ENCODE data around the gene OR8D1. TPM values are rescaled to one million over a fixed set of nuclear protein-coding genes. Genes with fewer than 3 reads are reported as not detected.

OR8D1 gene
- total RNA-seq: not detected

GRCh38 chr11:124313849-124314248, at the start of gene OR8D1:
TSS of gene OR8D1 (minus strand) at chr11:124313949. CDS start at chr11:124310766, 3,183 bp downstream.
- Mint-ChIP-seq H3K36me3 (ENCODE audit: insufficient read depth in 2 of 2) (no peaks in the 10 kb centered on the region), H3K4me3 (no peak within 1 kb of the TSS), H3K27me3 (ENCODE audit: low read depth) (peaks cover 14% of the 10 kb centered on the region), H3K4me1 (ENCODE audit: low read depth) (no peaks in the 10 kb centered on the region), H3K9me3 (no peaks in the 10 kb centered on the region), H3K27ac (no peak within 1 kb of the TSS)
- ATAC-seq (replicated peaks in 1 of 2) (no peak), DNase-seq (no peak)

- Mint-ChIP-seq H3K9me3 (peaks cover 0 to 4% of the 10 kb centered on the region in 2 donors), H3K4me1 (ENCODE audit: low read depth) (no peaks in the 10 kb centered on the region), H3K27ac (no peak overlapping the region), H3K27me3 (ENCODE audit: low read depth) (no peaks in the 10 kb centered on the region), H3K4me3 (no peak overlapping the region), H3K36me3 (ENCODE audit: insufficient read depth in 2 of 2) (no peaks in the 10 kb centered on the region)
- DNase-seq (no peak), ATAC-seq (replicated peaks in 1 of 2) (no peak)
Measured at GRCh38 chr11:124359566-124359965, 45.8 kb upstream of the OR8D1 start.

- no peak for ATAC-seq (replicated peaks in 1 of 2)
- no peak for DNase-seq
- no peaks in the 10 kb centered on the region for H3K4me1 Mint-ChIP-seq (ENCODE audit: low read depth)
- H3K4me3 Mint-ChIP-seq: no peak overlapping the region
- H3K27ac Mint-ChIP-seq: no peak overlapping the region
- H3K27me3 Mint-ChIP-seq (ENCODE audit: low read depth): peaks cover 5% of the 10 kb centered on the region
- H3K36me3 Mint-ChIP-seq (ENCODE audit: insufficient read depth in 2 of 2): no peaks in the 10 kb centered on the region
- peaks cover 0 to 3% of the 10 kb centered on the region in 2 donors for H3K9me3 Mint-ChIP-seq
Measured at GRCh38 chr11:124346311-124346955, 32.7 kb upstream of the OR8D1 start.

- no peak for ATAC-seq (replicated peaks in 1 of 2)
- H3K4me1 Mint-ChIP-seq (ENCODE audit: low read depth): no peaks in the 10 kb centered on the region
- H3K36me3 Mint-ChIP-seq (ENCODE audit: insufficient read depth in 2 of 2): no peaks in the 10 kb centered on the region
- no peak overlapping the region for H3K27ac Mint-ChIP-seq
- H3K4me3 Mint-ChIP-seq: no peak overlapping the region
- peaks cover 5% of the 10 kb centered on the region for H3K27me3 Mint-ChIP-seq (ENCODE audit: low read depth)
- H3K9me3 Mint-ChIP-seq: no peaks in the 10 kb centered on the region
- DNase-seq: no peak
Measured at GRCh38 chr11:124344346-124344745, 30.6 kb upstream of the OR8D1 start.

- no peaks in the 10 kb centered on the region for H3K4me1 Mint-ChIP-seq (ENCODE audit: low read depth)
- ATAC-seq (replicated peaks in 1 of 2) (no peak), DNase-seq (no peak)
- H3K4me3 Mint-ChIP-seq: no peak overlapping the region
- no peak overlapping the region for H3K27ac Mint-ChIP-seq
- no peaks in the 10 kb centered on the region for H3K27me3 Mint-ChIP-seq (ENCODE audit: low read depth)
- no peaks in the 10 kb centered on the region for H3K36me3 Mint-ChIP-seq (ENCODE audit: insufficient read depth in 2 of 2)
- no peaks in the 10 kb centered on the region for H3K9me3 Mint-ChIP-seq
Measured at GRCh38 chr11:124340142-124340447, 26.3 kb upstream of the OR8D1 start.

- ATAC-seq (replicated peaks in 1 of 2) (no peak), DNase-seq (no peak)
- H3K36me3 Mint-ChIP-seq (ENCODE audit: insufficient read depth in 2 of 2): no peaks in the 10 kb centered on the region
- no peaks in the 10 kb centered on the region for H3K27me3 Mint-ChIP-seq (ENCODE audit: low read depth)
- H3K9me3 Mint-ChIP-seq: no peaks in the 10 kb centered on the region
- no peak overlapping the region for H3K27ac Mint-ChIP-seq
- no peaks in the 10 kb centered on the region for H3K4me1 Mint-ChIP-seq (ENCODE audit: low read depth)
- H3K4me3 Mint-ChIP-seq: no peak overlapping the region
Measured at GRCh38 chr11:124339396-124340141, 25.8 kb upstream of the OR8D1 start.

- Mint-ChIP-seq H3K4me3 (no peak overlapping the region), H3K4me1 (ENCODE audit: low read depth) (no peaks in the 10 kb centered on the region), H3K9me3 (no peaks in the 10 kb centered on the region), H3K27me3 (ENCODE audit: low read depth) (peaks cover 7% of the 10 kb centered on the region), H3K36me3 (ENCODE audit: insufficient read depth in 2 of 2) (no peaks in the 10 kb centered on the region), H3K27ac (no peak overlapping the region)
- DNase-seq: no peak
- no peak for ATAC-seq (replicated peaks in 1 of 2)
Measured at GRCh38 chr11:124331873-124332272, 18.1 kb upstream of the OR8D1 start.

- Mint-ChIP-seq H3K4me1 (ENCODE audit: low read depth) (no peaks in the 10 kb centered on the region), H3K27ac (no peak overlapping the region), H3K27me3 (ENCODE audit: low read depth) (peaks cover 10% of the 10 kb centered on the region), H3K36me3 (ENCODE audit: insufficient read depth in 2 of 2) (no peaks in the 10 kb centered on the region), H3K4me3 (no peak overlapping the region), H3K9me3 (peaks cover 0 to under 1% of the 10 kb centered on the region in 2 donors)
- no peak for DNase-seq
- no peak for ATAC-seq (replicated peaks in 1 of 2)
Measured at GRCh38 chr11:124329787-124330478, 16.2 kb upstream of the OR8D1 start.

GRCh38 chr11:124327775-124328174, 14.0 kb upstream of the OR8D1 start:
- Mint-ChIP-seq H3K9me3 (peaks cover 0 to 3% of the 10 kb centered on the region in 2 donors), H3K27me3 (ENCODE audit: low read depth) (peaks cover 16% of the 10 kb centered on the region), H3K4me1 (ENCODE audit: low read depth) (no peaks in the 10 kb centered on the region), H3K4me3 (no peak overlapping the region), H3K36me3 (ENCODE audit: insufficient read depth in 2 of 2) (no peaks in the 10 kb centered on the region), H3K27ac (no peak overlapping the region)
- ATAC-seq (replicated peaks in 1 of 2): no peak
- DNase-seq: no peak

- no peak overlapping the region for H3K27ac Mint-ChIP-seq
- no peaks in the 10 kb centered on the region for H3K36me3 Mint-ChIP-seq (ENCODE audit: insufficient read depth in 2 of 2)
- no peak overlapping the region for H3K4me3 Mint-ChIP-seq
- H3K4me1 Mint-ChIP-seq (ENCODE audit: low read depth): no peaks in the 10 kb centered on the region
- DNase-seq (no peak), ATAC-seq (replicated peaks in 1 of 2) (no peak)
- peaks cover 14% of the 10 kb centered on the region for H3K27me3 Mint-ChIP-seq (ENCODE audit: low read depth)
- H3K9me3 Mint-ChIP-seq: peaks cover 0 to 3% of the 10 kb centered on the region in 2 donors
Measured at GRCh38 chr11:124322356-124322755, 8.6 kb upstream of the OR8D1 start.

GRCh38 chr11:124320097-124320496, 6.3 kb upstream of the OR8D1 start, which contains the start of gene OR8D2:
TSS of gene OR8D2 (minus strand) at chr11:124320197. CDS start at chr11:124320197, 0 bp downstream.
- no peaks in the 10 kb centered on the region for H3K4me1 Mint-ChIP-seq (ENCODE audit: low read depth)
- peaks cover 12% of the 10 kb centered on the region for H3K27me3 Mint-ChIP-seq (ENCODE audit: low read depth)
- H3K4me3 Mint-ChIP-seq: no peak within 1 kb of the TSS
- no peak within 1 kb of the TSS for H3K27ac Mint-ChIP-seq
- peaks cover 0 to 3% of the 10 kb centered on the region in 2 donors for H3K9me3 Mint-ChIP-seq
- no peak for ATAC-seq (replicated peaks in 1 of 2)
- no peak for DNase-seq
- no peaks in the 10 kb centered on the region for H3K36me3 Mint-ChIP-seq (ENCODE audit: insufficient read depth in 2 of 2)

- DNase-seq (no peak), ATAC-seq (replicated peaks in 1 of 2) (no peak)
- Mint-ChIP-seq H3K27me3 (ENCODE audit: low read depth) (peaks cover 15% of the 10 kb centered on the region), H3K36me3 (ENCODE audit: insufficient read depth in 2 of 2) (no peaks in the 10 kb centered on the region), H3K9me3 (no peaks in the 10 kb centered on the region), H3K4me1 (ENCODE audit: low read depth) (no peaks in the 10 kb centered on the region), H3K4me3 (no peak overlapping the region), H3K27ac (no peak overlapping the region)
Measured at GRCh38 chr11:124315052-124315451, 1.3 kb upstream of the OR8D1 start.

- Mint-ChIP-seq H3K4me1 (ENCODE audit: low read depth) (no peaks in the 10 kb centered on the region), H3K36me3 (ENCODE audit: insufficient read depth in 2 of 2) (no peaks in the 10 kb centered on the region), H3K9me3 (no peaks in the 10 kb centered on the region), H3K4me3 (no peak overlapping the region), H3K27me3 (ENCODE audit: low read depth) (peaks cover 14% of the 10 kb centered on the region), H3K27ac (no peak overlapping the region)
- DNase-seq (no peak), ATAC-seq (replicated peaks in 1 of 2) (no peak)
Measured at GRCh38 chr11:124313131-124313530, 618 bp downstream of the OR8D1 start.
